Fibroblast of mammary gland (primary cell): ENCODE results near the gene PEX11A.

ENCODE experiments used
- DNase-seq: peaks from one replicate; pipeline ENCODE4 v3.0.0-alpha.2; 2010; ENCODE audit warnings: low read depth
- H3K4me3 ChIP-seq: 2 replicates; pipeline ENCODE4 v1.5.1; 2011; ENCODE audit warnings: low read depth, mild to moderate bottlenecking, low read length, moderate library complexity; ENCODE audit not compliant: control insufficient read depth
- TF ChIP-seq, protein P1 (sequence below): conservative IDR thresholded peaks from 2 replicates; pipeline ENCODE4 v1.5.1; 2011; ENCODE audit warnings: low read depth, low read length, inconsistent platforms; ENCODE audit not compliant: control insufficient read depth, insufficient read depth

PEX11A gene

DNA sequence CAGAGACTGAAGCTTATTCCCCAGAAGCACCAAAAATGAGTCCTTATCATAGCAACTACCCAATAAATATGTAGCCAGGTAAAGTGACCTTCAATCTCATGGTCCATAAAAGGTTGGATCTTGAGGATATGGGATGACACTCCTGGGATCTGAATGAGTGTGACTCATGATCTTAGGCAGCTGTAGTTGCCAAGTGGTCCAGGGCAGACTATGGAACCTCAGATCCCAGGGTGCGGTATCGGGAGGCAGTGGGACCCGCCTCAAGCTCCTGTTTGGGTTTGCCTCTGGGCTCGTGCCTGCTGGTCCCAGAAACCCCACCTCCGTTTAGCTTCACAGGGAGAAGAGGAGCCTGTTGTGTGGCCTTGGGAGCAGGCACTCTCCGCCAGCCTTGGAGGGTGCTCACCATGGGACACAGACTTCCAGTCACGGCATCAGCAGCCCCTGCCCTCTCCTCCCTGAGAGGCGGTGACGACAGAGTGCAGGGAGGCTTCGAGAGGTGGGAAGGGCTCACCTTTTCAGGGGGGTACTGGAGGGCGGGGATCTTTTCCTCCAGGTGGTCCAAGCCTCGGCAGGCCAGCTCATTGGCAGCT is 19.5 kb downstream of the PEX11A start:
- DNase-seq = no peak
- H3K4me3 ChIP-seq = no peak overlapping the region
- TF ChIP-seq, protein P1, sequence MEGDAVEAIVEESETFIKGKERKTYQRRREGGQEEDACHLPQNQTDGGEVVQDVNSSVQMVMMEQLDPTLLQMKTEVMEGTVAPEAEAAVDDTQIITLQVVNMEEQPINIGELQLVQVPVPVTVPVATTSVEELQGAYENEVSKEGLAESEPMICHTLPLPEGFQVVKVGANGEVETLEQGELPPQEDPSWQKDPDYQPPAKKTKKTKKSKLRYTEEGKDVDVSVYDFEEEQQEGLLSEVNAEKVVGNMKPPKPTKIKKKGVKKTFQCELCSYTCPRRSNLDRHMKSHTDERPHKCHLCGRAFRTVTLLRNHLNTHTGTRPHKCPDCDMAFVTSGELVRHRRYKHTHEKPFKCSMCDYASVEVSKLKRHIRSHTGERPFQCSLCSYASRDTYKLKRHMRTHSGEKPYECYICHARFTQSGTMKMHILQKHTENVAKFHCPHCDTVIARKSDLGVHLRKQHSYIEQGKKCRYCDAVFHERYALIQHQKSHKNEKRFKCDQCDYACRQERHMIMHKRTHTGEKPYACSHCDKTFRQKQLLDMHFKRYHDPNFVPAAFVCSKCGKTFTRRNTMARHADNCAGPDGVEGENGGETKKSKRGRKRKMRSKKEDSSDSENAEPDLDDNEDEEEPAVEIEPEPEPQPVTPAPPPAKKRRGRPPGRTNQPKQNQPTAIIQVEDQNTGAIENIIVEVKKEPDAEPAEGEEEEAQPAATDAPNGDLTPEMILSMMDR = no peak

DNA sequence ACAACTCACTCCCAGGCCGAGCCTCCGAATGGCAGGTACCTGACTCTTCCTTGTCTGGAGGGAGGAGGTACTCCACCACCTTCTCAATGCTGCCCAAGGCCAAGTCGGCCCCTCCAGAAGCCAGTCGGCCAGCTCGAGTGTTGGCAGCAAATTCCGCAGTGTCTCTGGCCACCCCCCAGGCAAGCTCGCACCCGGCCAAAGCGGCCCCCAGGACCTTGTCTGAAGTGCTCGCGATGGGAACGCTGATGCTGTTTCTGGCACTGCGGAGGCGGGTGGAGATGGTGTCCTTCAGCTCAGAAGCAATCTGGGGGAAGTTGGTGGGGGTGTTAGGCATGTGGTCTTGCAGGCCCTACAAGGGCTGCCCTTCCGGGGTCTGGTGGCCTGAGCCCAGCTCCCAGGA is 20.6 kb downstream of the PEX11A start:
- TF ChIP-seq, protein P1 = no peak
- no peak for DNase-seq
- H3K4me3 ChIP-seq = no peak overlapping the region

DNA sequence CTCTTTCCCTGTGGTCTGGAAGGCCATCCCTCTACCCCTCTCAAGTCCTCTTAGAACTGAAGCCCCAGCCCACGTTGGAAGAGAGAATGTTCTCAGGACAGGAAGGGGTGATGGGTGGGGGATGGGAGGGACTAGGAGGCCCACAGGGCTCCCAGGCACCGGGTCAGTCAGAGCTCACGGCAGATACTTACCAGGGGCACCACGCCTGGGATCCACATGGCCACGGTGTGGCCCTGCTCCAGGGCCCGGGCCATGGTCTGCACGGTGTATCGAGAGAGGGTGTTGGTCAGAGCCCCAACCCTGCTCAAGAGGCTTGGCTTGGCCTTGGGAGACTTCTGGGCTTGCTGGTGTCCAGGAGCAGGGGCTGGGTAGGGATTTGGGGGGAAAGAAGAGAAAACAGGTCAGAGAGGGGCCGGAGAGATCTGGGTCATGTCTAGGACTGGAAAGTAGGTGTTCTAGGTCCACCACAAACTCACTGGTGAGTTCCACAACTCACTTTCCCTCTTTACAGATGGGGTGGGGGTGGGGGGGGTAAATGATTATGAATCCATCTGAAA is 21.2 kb downstream of the PEX11A start:
- TF ChIP-seq, protein P1 = no peak
- DNase-seq = no peak
- no peak overlapping the region for H3K4me3 ChIP-seq

GRCh38 chr15:89668171-89668570 is 22.4 kb downstream of the PEX11A start:
- DNase-seq = no peak
- TF ChIP-seq, protein P1 = no peak
- H3K4me3 ChIP-seq = no peak overlapping the region

- H3K4me3 ChIP-seq = no peak overlapping the region
- no peak for DNase-seq
- TF ChIP-seq, protein P1 = no peak
Measured at GRCh38 chr15:89667706-89667960, 22.9 kb downstream of the PEX11A start.

GRCh38 chr15:89666858-89667705 is 23.5 kb downstream of the PEX11A start:
- no peak for DNase-seq
- no peak overlapping the region for H3K4me3 ChIP-seq
- TF ChIP-seq, protein P1 = no peak
